ENCODE measurements around the gene ERN2. TPM values are rescaled to one million over a fixed set of nuclear protein-coding genes. Genes with fewer than 3 reads are reported as not detected.

ERN2 gene
- total and polyA plus RNA-seq, 2 of the 4 experiments (the other 2 are of a cell fraction): 0.39 to 0.54 TPM

GRCh38 chr16:23748630-23749029 is 35.6 kb upstream of the ERN2 start:
- H3K9ac ChIP-seq (ENCODE audit: low read depth, low read length): no peak overlapping the region
- no peak for TF ChIP-seq MXI1 (IDR thresholded peaks at IDR 0.05; ENCODE audit: borderline replicate concordance, low read depth, low read length)
- TF ChIP-seq POLR2A (IDR thresholded peaks at IDR 0.05; ENCODE audit: low read depth, low read length): no peak
- TF ChIP-seq FOS (IDR thresholded peaks at IDR 0.05; ENCODE audit: low read depth, low read length): no peak
- TF ChIP-seq BHLHE40 (IDR thresholded peaks at IDR 0.05; ENCODE audit: low read depth, low read length): no peak
- TF ChIP-seq MAZ (IDR thresholded peaks at IDR 0.05; ENCODE audit: borderline replicate concordance, low read depth, low read length): no peak
- TF ChIP-seq, protein P1, sequence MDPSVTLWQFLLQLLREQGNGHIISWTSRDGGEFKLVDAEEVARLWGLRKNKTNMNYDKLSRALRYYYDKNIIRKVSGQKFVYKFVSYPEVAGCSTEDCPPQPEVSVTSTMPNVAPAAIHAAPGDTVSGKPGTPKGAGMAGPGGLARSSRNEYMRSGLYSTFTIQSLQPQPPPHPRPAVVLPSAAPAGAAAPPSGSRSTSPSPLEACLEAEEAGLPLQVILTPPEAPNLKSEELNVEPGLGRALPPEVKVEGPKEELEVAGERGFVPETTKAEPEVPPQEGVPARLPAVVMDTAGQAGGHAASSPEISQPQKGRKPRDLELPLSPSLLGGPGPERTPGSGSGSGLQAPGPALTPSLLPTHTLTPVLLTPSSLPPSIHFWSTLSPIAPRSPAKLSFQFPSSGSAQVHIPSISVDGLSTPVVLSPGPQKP (IDR thresholded peaks at IDR 0.05; ENCODE audit: borderline replicate concordance, low read depth, low read length): no peak
- TF ChIP-seq MAFK (IDR thresholded peaks at IDR 0.05; ENCODE audit: low read depth, low read length): no peak
- no peak for TF ChIP-seq CEBPB (IDR thresholded peaks at IDR 0.05; ENCODE audit: low read depth, low read length)
- TF ChIP-seq RCOR1 (IDR thresholded peaks at IDR 0.05; ENCODE audit: insufficient replicate concordance, low read length): no peak
- H3K27ac ChIP-seq (ENCODE audit: insufficient read depth, low read length): no peak overlapping the region
- H2AFZ ChIP-seq (replicated peaks; ENCODE audit: low read length, poor library complexity): no peak overlapping the region
- H3K9me1 ChIP-seq (ENCODE audit: insufficient read depth, low read length): no peaks in the 10 kb centered on the region
- no peak overlapping the region for H2BK20ac ChIP-seq (ENCODE audit: low read depth, low read length)
- H4K8ac ChIP-seq (ENCODE audit: low read depth in 2 of 2, low read length in 2 of 2): no peak overlapping the region
- no peak overlapping the region for H3K23ac ChIP-seq (ENCODE audit: low read depth, low read length)
- no peak overlapping the region for H2AK9ac ChIP-seq (replicated peaks; ENCODE audit: low read depth, low read length, poor library complexity)
- no peak overlapping the region for H4K91ac ChIP-seq (ENCODE audit: insufficient read depth, low read depth, low read length)
- intact Hi-C loops (cut with micrococcal nuclease): no loop called here
- no peak overlapping the region for H3K18ac ChIP-seq (ENCODE audit: low read depth, low read length)
- ChIA-PET POLR2A (ENCODE audit: unreplicated experiment) (no interaction called here), CTCF (interaction anchor here (1.0 kb wide), 1 partner anchor 19 kb away, joined by 4 read pairs; no protein-coding TSS in a partner anchor)
- H2AK5ac ChIP-seq (ENCODE audit: low read depth, low read length): no peak overlapping the region
- H2BK120ac ChIP-seq (ENCODE audit: low read depth, low read length): no peak overlapping the region
- no peak overlapping the region for H2BK15ac ChIP-seq (ENCODE audit: low read depth, low read length)
- no peaks in the 10 kb centered on the region for H3K4me1 ChIP-seq (ENCODE audit: control insufficient read depth, insufficient read depth, low read length)
- DNase-seq (no peak), ATAC-seq (ENCODE audit: low read depth) (no peak)
- no peak overlapping the region for H4K5ac ChIP-seq (ENCODE audit: low read depth, low read length)
- H3K4me3 ChIP-seq (ENCODE audit: insufficient read depth, low read depth, low read length): no peak overlapping the region
- H2BK5ac ChIP-seq (ENCODE audit: low read depth, low read length, poor library complexity, severe bottlenecking): no peak overlapping the region
- H3K9me3 ChIP-seq (ENCODE audit: control insufficient read depth, insufficient read depth, low read length): no peaks in the 10 kb centered on the region
- H3K4me2 ChIP-seq (ENCODE audit: low read depth, low read length): no peak overlapping the region
- dilution Hi-C loops (cut with HindIII; ENCODE audit: low sequenced_read_pairs, unreplicated experiment): no loop called here
- H3K27me3 ChIP-seq (ENCODE audit: control insufficient read depth, insufficient read depth, low read length): no peaks in the 10 kb centered on the region; the same call in none of the 2 replicates
- no CpG with 5 or more reads among the region's 1 CpG for WGBS, 2 experiments (ENCODE audit: extremely low coverage in 2 of 2, insufficient read length in 1 of 2)
- no peaks in the 10 kb centered on the region for H3K36me3 ChIP-seq (ENCODE audit: control insufficient read depth, insufficient read depth, low read length)
- H3K56ac ChIP-seq (ENCODE audit: extremely low read depth, insufficient read depth, low read length): no peak overlapping the region
- no TSS peak for BruUV-seq (replicated peaks)
- H3K4ac ChIP-seq (ENCODE audit: low read depth, low read length): no peak overlapping the region
- in situ Hi-C loops (cut with MboI; ENCODE audit: low sequenced_read_pairs): no loop called here
- no peaks in the 10 kb centered on the region for H4K20me1 ChIP-seq (ENCODE audit: insufficient read depth, low read length)
- no peak overlapping the region for H3K14ac ChIP-seq (replicated peaks; ENCODE audit: low read depth, low read length)
- H3K79me1 ChIP-seq (ENCODE audit: low read depth in 1 of 2, low read length in 2 of 2): no peaks in the 10 kb centered on the region
